ENCODE measurements around the gene PTP4A2. TPM values are rescaled to one million over a fixed set of nuclear protein-coding genes. Genes with fewer than 3 reads are reported as not detected.

The PTP4A2 gene
- total and polyA plus RNA-seq, 2 donors from 2014 or later: 130 to 236 TPM

DNA sequence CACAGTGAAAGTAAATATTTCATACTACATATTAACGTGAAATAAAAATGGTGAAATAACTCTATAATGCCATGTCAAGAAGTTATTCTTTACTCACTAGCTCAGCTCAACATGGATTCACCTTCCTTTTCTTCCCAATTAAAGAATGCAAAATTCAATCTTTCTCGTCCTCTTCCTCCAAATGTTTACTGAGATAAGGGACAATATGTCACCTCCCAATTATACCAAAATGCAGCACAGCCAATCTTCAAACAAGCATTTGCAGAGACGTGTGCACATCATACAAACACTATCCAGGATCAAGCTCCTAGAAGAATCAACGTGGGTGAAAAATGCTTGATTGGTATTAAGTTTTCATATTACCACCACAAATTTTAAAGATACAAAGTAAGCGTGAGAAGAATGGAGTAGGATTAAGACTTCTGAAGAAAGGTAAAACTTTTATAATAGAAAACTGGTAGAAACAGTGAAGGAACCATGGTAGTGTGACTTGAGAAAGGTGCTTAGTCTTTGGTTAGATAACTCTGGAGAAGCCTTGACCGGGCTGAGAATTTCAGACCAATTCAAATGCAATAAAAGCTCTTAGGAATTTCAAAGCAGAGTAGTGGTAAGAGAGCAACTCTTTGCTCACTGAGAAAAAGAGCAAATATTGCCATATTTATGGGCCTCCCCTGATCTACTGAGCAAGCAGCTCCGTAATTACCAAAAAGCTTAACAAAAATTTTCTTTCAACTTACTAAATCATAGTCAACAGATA, 7.2 kb downstream of the PTP4A2 start:
- peaks cover 0 to 12% (median 10%) of the 10 kb centered on the region in 3 donors for H3K4me1 ChIP-seq (ENCODE audit: control insufficient read depth in 2 of 3, insufficient read depth in 2 of 3, low read depth in 1 of 3, low read length in 3 of 3)
- no peaks in the 10 kb centered on the region for H3K27me3 ChIP-seq (ENCODE audit: control insufficient read depth, insufficient read depth, low read length)
- DNase-seq: no peak
- TF ChIP-seq, protein P1, sequence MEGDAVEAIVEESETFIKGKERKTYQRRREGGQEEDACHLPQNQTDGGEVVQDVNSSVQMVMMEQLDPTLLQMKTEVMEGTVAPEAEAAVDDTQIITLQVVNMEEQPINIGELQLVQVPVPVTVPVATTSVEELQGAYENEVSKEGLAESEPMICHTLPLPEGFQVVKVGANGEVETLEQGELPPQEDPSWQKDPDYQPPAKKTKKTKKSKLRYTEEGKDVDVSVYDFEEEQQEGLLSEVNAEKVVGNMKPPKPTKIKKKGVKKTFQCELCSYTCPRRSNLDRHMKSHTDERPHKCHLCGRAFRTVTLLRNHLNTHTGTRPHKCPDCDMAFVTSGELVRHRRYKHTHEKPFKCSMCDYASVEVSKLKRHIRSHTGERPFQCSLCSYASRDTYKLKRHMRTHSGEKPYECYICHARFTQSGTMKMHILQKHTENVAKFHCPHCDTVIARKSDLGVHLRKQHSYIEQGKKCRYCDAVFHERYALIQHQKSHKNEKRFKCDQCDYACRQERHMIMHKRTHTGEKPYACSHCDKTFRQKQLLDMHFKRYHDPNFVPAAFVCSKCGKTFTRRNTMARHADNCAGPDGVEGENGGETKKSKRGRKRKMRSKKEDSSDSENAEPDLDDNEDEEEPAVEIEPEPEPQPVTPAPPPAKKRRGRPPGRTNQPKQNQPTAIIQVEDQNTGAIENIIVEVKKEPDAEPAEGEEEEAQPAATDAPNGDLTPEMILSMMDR (IDR thresholded peaks at IDR 0.05; ENCODE audit: borderline replicate concordance, extremely low read depth, insufficient read depth): no peak
- H3K27ac ChIP-seq (ENCODE audit: low read depth in 2 of 2, low read length in 2 of 2): peak overlapping the region in 1 of 2 donors; percentile 49
- intact Hi-C loops (cut with DNase I): no loop called here
- FAIRE-seq: no peak
- H3K4me3 ChIP-seq (ENCODE audit: low read length in 3 of 3): no peak overlapping the region
- no peaks in the 10 kb centered on the region for H3K9me3 ChIP-seq (ENCODE audit: control insufficient read depth in 2 of 3, insufficient read depth in 1 of 3, low read length in 3 of 3)
- no peak overlapping the region for H3K9ac ChIP-seq (ENCODE audit: low read length in 3 of 3)
- H3K36me3 ChIP-seq (ENCODE audit: control insufficient read depth in 2 of 3, insufficient read depth in 3 of 3, low read length in 3 of 3): no peaks in the 10 kb centered on the region

DNA sequence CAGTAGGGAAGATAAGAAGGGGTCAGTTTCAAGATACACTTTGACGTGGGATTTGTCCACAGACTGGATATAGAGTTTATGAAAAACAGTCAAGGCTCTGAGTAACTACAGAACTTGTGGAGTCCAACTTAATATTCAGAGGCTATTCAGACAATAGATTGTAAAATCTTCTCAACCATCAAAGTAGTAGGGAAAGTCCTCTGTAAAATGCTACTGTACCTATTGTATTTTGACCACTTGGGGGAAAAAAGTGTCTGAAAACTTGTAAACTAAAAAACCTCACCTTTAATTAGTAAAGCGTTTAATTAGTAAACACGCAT, 10.5 kb downstream of the PTP4A2 start:
- TF ChIP-seq, protein P1 (IDR thresholded peaks at IDR 0.05; ENCODE audit: borderline replicate concordance, extremely low read depth, insufficient read depth): no peak
- no peak overlapping the region for H3K4me3 ChIP-seq (ENCODE audit: low read length in 3 of 3)
- no peaks in the 10 kb centered on the region for H3K9me3 ChIP-seq (ENCODE audit: control insufficient read depth in 2 of 3, insufficient read depth in 1 of 3, low read length in 3 of 3)
- FAIRE-seq (no peak), DNase-seq (no peak)
- H3K4me1 ChIP-seq (ENCODE audit: control insufficient read depth in 2 of 3, insufficient read depth in 2 of 3, low read depth in 1 of 3, low read length in 3 of 3): peaks cover 0 to 17% (median 10%) of the 10 kb centered on the region in 3 donors
- intact Hi-C loops (cut with DNase I): no loop called here
- no peak overlapping the region for H3K9ac ChIP-seq (ENCODE audit: low read length in 3 of 3)
- no peak overlapping the region for H3K27ac ChIP-seq (ENCODE audit: low read depth in 2 of 2, low read length in 2 of 2)
- H3K27me3 ChIP-seq (ENCODE audit: control insufficient read depth, insufficient read depth, low read length): no peaks in the 10 kb centered on the region
- no peaks in the 10 kb centered on the region for H3K36me3 ChIP-seq (ENCODE audit: control insufficient read depth in 2 of 3, insufficient read depth in 3 of 3, low read length in 3 of 3)

DNA sequence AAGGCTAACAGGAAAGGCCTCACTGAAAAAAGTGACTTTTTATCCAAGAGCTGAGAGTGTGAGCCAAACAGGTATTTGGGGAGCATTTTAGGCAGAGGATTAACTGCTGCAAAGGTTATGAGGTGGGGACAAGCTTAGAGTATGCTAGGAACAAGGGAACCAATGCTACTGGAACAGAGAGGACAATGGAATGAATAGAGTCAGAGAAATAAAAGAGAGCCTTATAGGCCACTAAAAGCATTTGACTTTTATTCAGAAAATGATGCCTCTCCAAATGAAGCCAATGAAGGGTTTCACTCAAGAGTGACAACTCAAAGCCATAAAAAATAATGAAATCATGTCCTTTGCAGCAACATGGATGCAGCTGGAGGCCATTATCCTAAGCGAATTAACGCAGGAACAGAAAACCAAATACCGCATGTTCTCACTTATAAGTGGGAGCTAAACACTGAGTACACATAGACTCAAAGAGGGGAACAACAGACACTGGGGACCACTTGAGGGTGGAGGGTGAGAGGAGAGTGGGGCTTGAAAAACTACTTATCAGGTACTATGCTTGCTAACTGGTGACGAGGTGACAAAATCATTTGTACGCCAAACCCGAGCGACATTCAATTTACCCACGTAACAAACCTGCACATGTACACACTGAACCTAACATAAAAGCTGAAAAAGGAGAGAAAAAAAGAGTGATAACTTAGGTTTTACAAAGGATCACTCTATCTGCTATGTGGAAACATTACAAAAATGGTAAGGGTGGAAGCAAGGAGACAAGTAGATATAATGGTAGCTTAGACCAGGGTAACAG, 11.1 kb downstream of the PTP4A2 start:
- Histone ChIP-seq H3K9me3 (ENCODE audit: control insufficient read depth in 2 of 3, insufficient read depth in 1 of 3, low read length in 3 of 3) (no peaks in the 10 kb centered on the region), H3K36me3 (ENCODE audit: control insufficient read depth in 2 of 3, insufficient read depth in 3 of 3, low read length in 3 of 3) (no peaks in the 10 kb centered on the region), H3K27me3 (ENCODE audit: control insufficient read depth, insufficient read depth, low read length) (no peaks in the 10 kb centered on the region), H3K27ac (ENCODE audit: low read depth in 2 of 2, low read length in 2 of 2) (no peak overlapping the region), H3K4me3 (ENCODE audit: low read length in 3 of 3) (no peak overlapping the region), H3K4me1 (ENCODE audit: control insufficient read depth in 2 of 3, insufficient read depth in 2 of 3, low read depth in 1 of 3, low read length in 3 of 3) (peaks cover 0 to 13% (median 10%) of the 10 kb centered on the region in 3 donors), H3K9ac (ENCODE audit: low read length in 3 of 3) (no peak overlapping the region)
- no peak for FAIRE-seq
- TF ChIP-seq, protein P1 (IDR thresholded peaks at IDR 0.05; ENCODE audit: borderline replicate concordance, extremely low read depth, insufficient read depth): no peak
- intact Hi-C loops (cut with DNase I): no loop called here
- DNase-seq: no peak

All from kidney (tissue), 14 donors.